DMS114 treated with DMSO at 0.1 percent for 48 hours (cell line): ENCODE measurements around the gene SCAMP2.

ENCODE experiments used
- DNase-seq: peaks from one replicate; lab custom pipeline; 2025; ENCODE audit not compliant: unreplicated experiment; lab: John Stamatoyannopoulos, UW

SCAMP2 gene

DNA sequence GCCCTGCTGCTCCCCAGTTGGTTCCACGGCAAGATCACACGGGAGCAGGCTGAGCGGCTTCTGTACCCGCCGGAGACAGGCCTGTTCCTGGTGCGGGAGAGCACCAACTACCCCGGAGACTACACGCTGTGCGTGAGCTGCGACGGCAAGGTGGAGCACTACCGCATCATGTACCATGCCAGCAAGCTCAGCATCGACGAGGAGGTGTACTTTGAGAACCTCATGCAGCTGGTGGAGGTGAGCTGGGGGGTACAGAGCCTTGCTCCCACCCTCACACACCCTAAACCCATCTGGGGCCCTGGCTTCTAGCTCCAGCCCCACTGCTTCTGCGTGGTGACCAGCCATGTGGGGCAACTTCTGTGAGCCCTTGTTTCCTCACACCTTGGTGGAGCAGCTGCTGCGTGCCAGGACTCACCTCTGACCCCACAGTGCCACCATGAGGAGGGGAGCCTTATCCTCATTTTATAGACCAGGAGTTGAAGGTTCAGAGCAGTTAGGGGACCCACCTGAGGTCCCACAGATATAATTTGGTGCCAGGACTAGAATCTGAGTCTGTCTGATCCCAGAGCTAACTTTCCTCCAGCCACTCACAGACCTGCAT is 73.8 kb downstream of the SCAMP2 start:
- DNase-seq = no peak

DNA sequence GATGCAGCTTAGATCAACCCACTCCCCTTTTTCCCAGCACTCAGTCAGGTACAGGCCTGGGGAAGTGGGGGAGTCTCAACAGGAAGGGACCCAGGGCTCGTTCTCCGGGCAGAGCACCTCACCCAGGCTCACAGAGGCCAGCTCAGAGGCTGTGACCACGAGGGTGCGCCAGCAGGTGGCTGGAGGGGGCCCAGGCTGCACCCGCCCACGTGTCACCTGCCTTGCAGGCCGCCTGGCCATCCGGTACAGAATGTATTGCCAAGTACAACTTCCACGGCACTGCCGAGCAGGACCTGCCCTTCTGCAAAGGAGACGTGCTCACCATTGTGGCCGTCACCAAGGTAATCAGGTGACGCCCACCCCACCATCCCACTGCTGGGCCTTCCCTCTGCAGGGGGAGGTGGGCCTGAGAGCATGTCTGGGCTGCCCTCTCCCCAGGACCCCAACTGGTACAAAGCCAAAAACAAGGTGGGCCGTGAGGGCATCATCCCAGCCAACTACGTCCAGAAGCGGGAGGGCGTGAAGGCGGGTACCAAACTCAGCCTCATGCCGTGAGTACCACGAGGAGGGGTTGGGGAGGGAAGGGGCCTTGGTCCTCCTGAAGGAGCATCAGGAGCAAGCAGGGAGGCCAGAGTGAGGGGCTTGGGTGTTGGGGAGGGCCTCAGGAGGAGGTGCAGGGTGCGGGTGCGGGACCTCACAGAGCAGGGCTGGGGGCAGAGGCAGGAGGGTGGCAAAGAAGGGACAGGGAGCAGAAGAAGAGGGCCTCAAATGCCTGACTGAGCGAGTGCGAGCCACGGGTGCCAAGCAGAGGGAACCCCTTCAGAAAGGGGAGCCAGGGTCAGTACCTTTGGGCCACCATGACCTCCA is 74.5 kb downstream of the SCAMP2 start:
- DNase-seq = no peak

DNA sequence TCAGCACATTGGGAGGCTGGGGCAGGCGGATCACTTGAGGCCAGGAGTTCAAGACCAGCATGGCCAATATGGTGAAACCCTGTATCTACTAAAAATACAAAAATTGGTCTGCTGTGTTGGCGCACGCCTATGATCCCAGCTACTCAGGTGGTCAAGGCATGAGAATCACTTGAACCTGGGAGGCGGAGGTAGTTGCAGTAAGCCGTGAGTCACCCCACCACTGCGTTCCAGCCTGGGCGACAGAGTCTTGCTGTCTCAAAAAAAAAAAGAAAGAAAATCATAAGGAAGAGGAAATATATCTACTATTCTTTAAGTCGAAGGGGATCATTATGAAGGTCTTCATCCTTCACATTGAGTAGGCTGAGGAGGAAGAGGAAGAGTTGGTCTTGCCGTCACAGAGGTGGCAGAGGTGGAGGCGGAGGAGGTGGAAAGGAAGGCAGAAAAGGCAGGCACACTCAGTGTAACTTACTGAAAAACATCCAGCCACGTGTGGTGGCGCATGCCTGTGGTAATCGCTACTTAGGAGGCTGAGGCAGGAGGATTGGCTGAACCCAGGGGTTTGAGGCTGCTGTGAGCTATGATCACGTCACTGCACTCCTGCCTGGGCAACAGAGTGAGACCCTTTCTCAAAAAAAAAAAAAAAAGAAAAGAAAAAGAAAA is 77.1 kb downstream of the SCAMP2 start:
- no peak for DNase-seq

DNA sequence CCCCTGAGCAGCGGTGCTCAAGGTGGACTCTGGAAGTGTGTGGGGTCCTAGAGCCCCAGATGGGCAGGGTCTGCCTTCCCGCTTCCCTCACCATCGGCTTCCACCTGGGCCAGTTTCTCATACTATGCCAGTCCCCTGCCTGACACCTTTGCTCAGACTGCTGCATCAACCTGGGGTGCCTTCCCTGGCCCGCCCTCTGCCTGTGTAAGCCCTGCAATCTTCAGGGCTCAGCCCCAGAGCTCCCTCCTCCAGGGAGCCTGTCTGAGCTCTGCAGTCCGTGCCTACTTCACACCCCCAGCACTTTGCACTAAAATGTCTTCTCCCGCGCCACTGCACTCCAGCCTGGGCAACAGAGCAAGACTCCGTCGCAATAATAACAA is 78.2 kb downstream of the SCAMP2 start:
- no peak for DNase-seq

DNA sequence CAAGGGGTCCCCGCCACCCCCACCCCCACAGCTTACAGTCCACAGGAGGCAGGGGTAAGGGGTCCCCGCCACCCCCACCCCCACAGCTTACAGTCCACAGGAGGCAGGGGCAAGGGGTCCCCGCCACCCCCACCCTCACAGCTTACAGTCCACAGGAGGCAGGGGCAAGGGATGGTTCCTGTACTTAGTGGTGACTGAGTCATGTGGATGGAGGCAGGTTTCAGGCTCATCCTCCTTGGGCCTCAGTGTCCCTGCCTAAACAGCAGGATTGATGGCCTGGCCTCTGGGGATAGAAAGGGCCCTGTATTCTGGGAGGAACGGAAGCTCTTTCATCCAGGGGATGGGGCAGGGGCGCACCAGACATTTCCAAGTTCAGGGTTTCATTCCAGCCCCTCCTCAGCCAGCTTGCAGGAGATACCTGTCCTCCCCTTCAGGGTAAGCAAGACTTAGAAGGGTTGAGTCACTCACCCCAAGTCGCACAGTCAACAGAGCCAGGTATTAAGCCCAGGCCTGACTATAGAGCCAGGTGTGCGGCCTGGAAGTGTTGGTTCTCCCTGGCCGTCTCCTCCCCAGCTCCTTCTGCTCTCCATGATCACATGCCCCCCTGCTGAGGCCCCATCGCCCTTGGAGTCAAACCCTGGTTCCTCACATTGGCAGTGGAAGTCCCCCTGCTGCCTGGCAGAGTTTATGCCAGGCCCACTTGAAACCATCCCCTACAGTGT is 78.8 kb downstream of the SCAMP2 start:
- DNase-seq = no peak
